Urinary bladder (tissue), 4 donors: ENCODE measurements around the gene HNRNPLL. TPM values are rescaled to one million over a fixed set of nuclear protein-coding genes. Genes with fewer than 3 reads are reported as not detected.
"Not testable (repeated sequence)": the region's sequence is repeated elsewhere in the genome, so short reads cannot be mapped to it uniquely, and the experiment has no call there.

ENCODE experiments used
- DNase-seq: peaks from one replicate; pipeline ENCODE4 v3.0.0-alpha.2; 2015; ENCODE audit errors: extremely low spot score
- H3K27ac ChIP-seq: one replicate; pipeline ENCODE4 v1.5.1; 2013; ENCODE audit warnings: low read depth, mild to moderate bottlenecking, moderate library complexity
- H3K36me3 ChIP-seq: one replicate; pipeline ENCODE4 v1.6.1; 2013; ENCODE audit warnings: mild to moderate bottlenecking, moderate library complexity; ENCODE audit not compliant: insufficient read depth
- H3K4me1 ChIP-seq: one replicate; pipeline ENCODE4 v1.6.1; 2013; ENCODE audit warnings: mild to moderate bottlenecking, moderate library complexity; ENCODE audit not compliant: insufficient read depth
- H3K4me3 ChIP-seq: one replicate; pipeline ENCODE4 v1.5.1; 2013; ENCODE audit warnings: low read depth, low read length
- WGBS: extraction: QIAGEN DNeasy Blood & Tissue Kit; methylation state at CpG from one replicate; pipeline ENCODE4 v1.1.7; 2013; 5-methylcytosine and 5-hydroxymethylcytosine counted together
- polyA plus RNA-seq: library from polyadenylated mRNA; stranded (reverse); fragments of 200-250 nt; gene quantifications from one replicate; pipeline ENCODE4 v1.2.3, GENCODE V29; 2013
- total RNA-seq: library from RNA; depleted of rRNA; stranded (reverse); fragments of >200 nt; gene quantifications from one replicate; pipeline ENCODE4 v1.2.3, GENCODE V29; 2014
- donor health status: healthy with polysubstance abuse.
- donor health status: healthy.

HNRNPLL gene
- total RNA-seq (106 TPM), polyA plus RNA-seq (28.4 TPM)

- Histone ChIP-seq H3K4me1 (peaks cover 4% of the 10 kb centered on the region), H3K36me3 (no peaks in the 10 kb centered on the region), H3K27ac (peak within 1 kb of the TSS; percentile 98), H3K4me3 (peak within 1 kb of the TSS; percentile 95)
- peak; percentile 92 for DNase-seq
- under 1% methylated on average over 75 of the region's 75 CpGs for WGBS
Measured at GRCh38 chr2:38602732-38603401, at the start of gene HNRNPLL. Gene HNRNPLL (minus strand): TSS chr2:38602928. CDS start chr2:38602626, 302 bp downstream.

DNA sequence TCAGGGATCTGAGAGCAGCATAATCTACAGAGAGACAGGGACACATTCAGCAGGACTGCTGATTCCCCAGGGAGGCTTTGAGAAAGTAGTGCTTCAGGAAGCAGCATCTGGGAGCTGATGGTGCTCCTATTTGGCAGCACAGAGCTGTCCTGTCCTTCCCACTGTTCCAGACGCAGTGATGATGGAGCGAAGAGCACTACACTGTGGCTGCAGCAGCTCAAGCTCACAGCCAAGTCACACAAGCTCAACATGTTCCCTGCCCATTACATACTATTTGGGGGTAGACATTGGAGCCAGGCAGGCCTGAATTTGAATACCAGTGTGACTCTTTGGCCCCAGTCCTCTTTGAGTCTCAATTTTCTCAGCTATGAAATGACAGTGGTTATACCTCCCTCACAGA is 48.0 kb upstream of the HNRNPLL start:
- Histone ChIP-seq H3K27ac (no peak overlapping the region), H3K4me3 (no peak overlapping the region), H3K36me3 (no peaks in the 10 kb centered on the region), H3K4me1 (no peaks in the 10 kb centered on the region)
- WGBS = 94% methylated on average over 2 of the region's 2 CpGs
- DNase-seq = no peak

DNA sequence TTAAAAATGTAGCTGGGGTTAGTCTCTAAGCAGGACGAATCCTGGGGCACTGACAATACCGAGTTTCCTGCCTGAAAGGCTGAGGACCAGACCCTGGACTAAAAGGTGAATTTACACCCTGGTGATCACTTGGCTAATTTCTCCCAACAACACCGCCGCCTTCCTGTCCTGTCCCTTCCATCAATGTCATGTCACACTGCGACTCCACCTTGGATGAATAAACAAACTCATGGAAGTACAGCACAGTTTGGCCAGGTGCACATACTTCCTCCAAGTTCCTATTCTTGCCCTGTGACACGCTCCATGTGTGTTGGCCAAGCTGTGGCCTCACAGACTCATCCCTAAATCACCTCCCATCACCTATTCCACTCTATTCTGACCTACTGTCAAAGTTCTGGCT is 47.3 kb upstream of the HNRNPLL start:
- WGBS = 90% methylated on average over 6 of the region's 6 CpGs
- H3K4me1 ChIP-seq = no peaks in the 10 kb centered on the region
- no peak for DNase-seq
- no peak overlapping the region for H3K4me3 ChIP-seq
- no peak overlapping the region for H3K27ac ChIP-seq
- H3K36me3 ChIP-seq = no peaks in the 10 kb centered on the region

DNA sequence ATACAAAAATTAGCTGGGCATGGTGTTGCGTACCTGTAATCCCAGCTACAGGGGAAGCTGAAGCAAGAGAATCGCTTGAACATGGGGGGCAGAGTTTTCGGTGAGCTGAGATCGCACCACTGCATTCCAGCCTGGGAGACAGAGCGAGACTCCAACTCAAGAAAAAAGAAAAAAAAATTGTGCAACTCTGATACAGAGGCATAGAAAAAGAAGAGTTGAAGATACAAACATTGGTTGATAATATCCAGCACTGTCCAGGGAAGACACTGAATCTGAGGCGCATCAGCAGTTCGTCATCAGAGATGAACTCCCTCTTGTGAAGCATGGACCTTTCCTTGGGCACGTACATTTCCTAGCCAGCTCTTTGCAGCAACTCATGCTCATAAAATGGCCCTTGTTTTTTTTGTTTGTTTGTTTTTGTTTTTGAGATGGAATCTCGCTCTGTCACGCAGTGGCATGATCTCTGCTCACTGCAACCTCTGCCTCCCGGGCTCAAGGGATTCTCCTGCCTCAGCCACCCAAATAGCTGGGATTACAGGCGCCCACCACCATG is 46.5 kb upstream of the HNRNPLL start:
- no peak for DNase-seq
- Histone ChIP-seq H3K36me3 (no peaks in the 10 kb centered on the region), H3K27ac (no peak overlapping the region), H3K4me1 (no peaks in the 10 kb centered on the region), H3K4me3 (no peak overlapping the region)
- WGBS = 90% methylated on average over 12 of the region's 12 CpGs

- Histone ChIP-seq H3K4me3 (no peak overlapping the region), H3K4me1 (no peaks in the 10 kb centered on the region), H3K36me3 (no peaks in the 10 kb centered on the region), H3K27ac (no peak overlapping the region)
- DNase-seq = no peak
- 87% methylated on average over 7 of the region's 7 CpGs for WGBS
Measured at GRCh38 chr2:38648107-38648761, 45.5 kb upstream of the HNRNPLL start.

DNA sequence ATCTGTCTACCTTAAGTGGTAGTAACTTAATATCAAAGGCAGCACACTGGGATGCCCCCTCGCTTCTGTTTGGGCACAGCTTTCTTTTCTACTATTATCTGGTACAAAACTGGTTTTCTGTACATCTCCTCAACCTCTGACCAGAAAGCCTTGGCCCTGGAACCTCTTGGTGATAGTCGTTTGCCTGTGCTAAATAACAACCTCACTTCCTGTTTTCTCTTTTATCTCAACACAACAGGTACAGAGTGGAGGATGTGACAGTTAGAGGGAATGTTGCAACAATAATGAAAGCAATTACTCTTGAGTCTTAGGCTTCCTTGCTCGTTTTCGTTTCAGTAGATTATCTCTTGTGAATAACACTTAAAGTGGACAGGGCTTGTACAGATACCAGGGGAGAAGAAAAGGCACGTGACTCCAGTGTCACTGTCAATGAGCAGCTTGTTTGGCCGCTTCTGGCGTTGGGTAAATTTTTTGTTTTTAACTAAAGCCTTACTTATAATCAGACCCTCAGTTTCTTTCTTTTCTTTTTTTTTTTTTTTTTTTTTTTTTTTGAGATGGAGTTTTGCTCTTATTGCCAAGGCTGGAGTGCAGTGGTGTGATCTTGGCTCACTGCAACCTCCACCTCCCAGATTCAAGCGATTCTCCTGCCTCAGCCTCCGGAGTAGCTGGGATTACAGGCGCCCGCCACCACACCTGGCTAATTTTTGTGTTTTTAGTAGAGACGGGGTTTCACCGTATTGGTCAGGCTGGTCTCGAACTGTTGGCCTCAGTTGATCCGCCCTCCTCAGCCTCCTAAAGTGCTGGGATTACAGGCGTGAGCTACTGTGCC is 41.2 kb upstream of the HNRNPLL start:
- H3K4me3 ChIP-seq = not testable (repeated sequence)

GRCh38 chr2:38643021-38643671 is 40.4 kb upstream of the HNRNPLL start:
- H3K4me1 ChIP-seq = no peaks in the 10 kb centered on the region
- 95% methylated on average over 45 of the region's 45 CpGs for WGBS

More for the DNA sequence above, 41.2 kb upstream of the HNRNPLL start:
- H3K4me1 ChIP-seq, H3K27ac ChIP-seq, DNase-seq, H3K36me3 ChIP-seq: not testable (repeated sequence)
- WGBS = 92% methylated on average over 16 of the region's 16 CpGs

GRCh38 chr2:38642373-38643017 is 39.8 kb upstream of the HNRNPLL start:
- H3K4me1 ChIP-seq, H3K27ac ChIP-seq, H3K36me3 ChIP-seq, H3K4me3 ChIP-seq, DNase-seq: not testable (repeated sequence)
- 86% methylated on average over 14 of the region's 14 CpGs for WGBS

More at GRCh38 chr2:38643021-38643671, 40.4 kb upstream of the HNRNPLL start:
- Histone ChIP-seq H3K4me3 (no peak overlapping the region), H3K27ac (no peak overlapping the region), H3K36me3 (no peaks in the 10 kb centered on the region)
- no peak for DNase-seq

DNA sequence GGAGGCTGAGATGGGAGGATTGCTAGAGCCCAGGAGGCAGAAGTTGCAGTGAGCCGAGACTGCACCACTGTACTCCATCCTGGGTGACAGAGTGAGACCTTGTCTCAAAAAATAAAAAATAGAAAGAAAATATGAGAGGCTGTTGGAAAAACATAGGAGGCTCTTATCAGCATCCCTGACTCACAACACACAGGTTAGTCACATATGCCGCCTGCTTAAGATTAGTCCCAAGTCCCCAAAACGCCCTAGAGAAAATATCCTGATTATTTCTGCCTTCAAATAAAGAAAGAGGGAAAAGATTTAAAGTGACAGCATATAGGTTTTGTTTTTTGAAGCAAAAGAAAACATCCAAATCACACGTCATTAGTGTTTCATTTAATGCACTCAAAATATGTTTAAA is 33.3 kb upstream of the HNRNPLL start:
- no peak for DNase-seq
- 89% methylated on average over 4 of the region's 4 CpGs for WGBS
- Histone ChIP-seq H3K36me3 (no peaks in the 10 kb centered on the region), H3K4me1 (no peaks in the 10 kb centered on the region), H3K4me3 (no peak overlapping the region), H3K27ac (no peak overlapping the region)

DNA sequence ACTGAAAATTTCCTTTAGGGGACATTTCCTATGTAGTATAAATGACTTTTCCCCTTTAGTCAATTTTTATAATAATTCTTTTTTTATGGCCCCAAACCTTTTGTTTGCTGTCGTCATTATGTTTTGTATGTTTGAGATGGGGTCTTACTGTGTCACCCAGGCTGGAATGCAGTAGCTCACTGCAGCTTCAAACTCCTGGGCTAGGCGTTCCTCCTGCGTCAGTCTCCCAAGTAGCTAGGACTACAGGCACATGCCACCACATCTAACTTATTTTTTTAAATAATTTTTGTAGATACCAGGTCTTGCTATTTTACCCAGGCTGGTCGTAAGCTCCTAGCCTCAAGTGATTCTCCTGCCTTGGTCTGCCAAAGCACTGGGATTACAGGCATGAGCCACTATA is 32.4 kb upstream of the HNRNPLL start:
- no peak overlapping the region for H3K27ac ChIP-seq
- no peaks in the 10 kb centered on the region for H3K36me3 ChIP-seq
- 79% methylated on average over 4 of the region's 4 CpGs for WGBS

GRCh38 chr2:38634684-38635083 is 32.0 kb upstream of the HNRNPLL start:
- Histone ChIP-seq H3K36me3 (no peaks in the 10 kb centered on the region), H3K4me3 (no peak overlapping the region), H3K4me1 (no peaks in the 10 kb centered on the region), H3K27ac (no peak overlapping the region)
- 45% methylated on average over 3 of the region's 3 CpGs for WGBS
- DNase-seq = no peak

More for the DNA sequence above, 32.4 kb upstream of the HNRNPLL start:
- Histone ChIP-seq H3K4me1 (no peaks in the 10 kb centered on the region), H3K4me3 (no peak overlapping the region)
- no peak for DNase-seq

GRCh38 chr2:38633895-38634294 is 31.2 kb upstream of the HNRNPLL start:
- Histone ChIP-seq H3K4me3 (no peak overlapping the region), H3K27ac (no peak overlapping the region), H3K36me3 (no peaks in the 10 kb centered on the region), H3K4me1 (no peaks in the 10 kb centered on the region)
- no peak for DNase-seq
- WGBS = 43% methylated on average over 2 of the region's 2 CpGs

DNA sequence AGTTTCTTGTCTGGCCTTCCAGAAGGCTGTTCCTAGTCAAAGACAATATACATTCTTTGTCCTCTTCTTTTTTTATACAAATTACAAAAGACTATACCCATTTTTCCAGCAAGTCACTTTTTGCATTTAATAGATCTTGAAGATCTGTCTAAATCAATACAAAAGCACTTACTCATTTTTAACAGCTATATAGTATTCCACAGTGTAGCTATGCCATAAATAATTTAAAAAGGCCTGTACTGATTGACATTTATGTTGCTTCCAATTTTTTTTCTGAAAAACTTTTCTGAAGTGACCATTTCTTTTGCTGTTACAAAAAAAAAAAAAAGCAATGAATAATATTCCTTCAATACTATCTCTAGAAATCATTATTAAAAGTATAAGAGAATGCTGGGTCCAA is 30.3 kb upstream of the HNRNPLL start:
- Histone ChIP-seq H3K27ac (no peak overlapping the region), H3K4me3 (no peak overlapping the region), H3K36me3 (no peaks in the 10 kb centered on the region), H3K4me1 (no peaks in the 10 kb centered on the region)
- DNase-seq = no peak
